Measurements from ENCODE around the gene ECHS1. TPM values are rescaled to one million over a fixed set of nuclear protein-coding genes. Genes with fewer than 3 reads are reported as not detected.

The ECHS1 gene
- total RNA-seq, 6 experiments from 2014 or later: 293 to 780 (median 436) TPM

GRCh38 chr10:133412381-133412711 lies 39.2 kb upstream of the ECHS1 start:
- no peak overlapping the region for H3K27ac ChIP-seq
- H3K4me3 ChIP-seq: no peak overlapping the region
- intact Hi-C loops (cut with DNase I): no loop called here
- peaks cover 0 to 20% (median 0%) of the 10 kb centered on the region in 4 donors for H3K9me3 ChIP-seq
- H3K27me3 ChIP-seq: no peaks in the 10 kb centered on the region
- DNase-seq (no peak), ATAC-seq (no peak)
- no peaks in the 10 kb centered on the region for H3K4me1 ChIP-seq
- no peak for TF ChIP-seq CTCF (IDR thresholded peaks at IDR 0.05)
- TF ChIP-seq POLR2A (IDR thresholded peaks at IDR 0.05): no peak
- H3K36me3 ChIP-seq: peaks cover 0 to 13% (median 6%) of the 10 kb centered on the region in 4 donors

GRCh38 chr10:133411523-133412380 lies 38.6 kb upstream of the ECHS1 start:
- intact Hi-C loops (cut with DNase I): no loop called here

GRCh38 chr10:133405844-133406527 lies 32.8 kb upstream of the ECHS1 start:
- no peaks in the 10 kb centered on the region for H3K4me1 ChIP-seq
- no peaks in the 10 kb centered on the region for H3K27me3 ChIP-seq
- no peak for ATAC-seq
- no peak for DNase-seq
- H3K36me3 ChIP-seq: peaks cover 0 to 19% (median 6%) of the 10 kb centered on the region in 4 donors
- no peaks in the 10 kb centered on the region for H3K9me3 ChIP-seq
- no peak overlapping the region for H3K4me3 ChIP-seq
- H3K27ac ChIP-seq: no peak overlapping the region
- 92% methylated on average over 8 of the region's 8 CpGs for WGBS (ENCODE audit: insufficient coverage, low coverage, low lambda C conversion rate, missing lambda C conversion rate)
- intact Hi-C loops (cut with DNase I): no loop called here
- no peak for TF ChIP-seq POLR2A (IDR thresholded peaks at IDR 0.05)
- no peak for TF ChIP-seq CTCF (IDR thresholded peaks at IDR 0.05)

More at GRCh38 chr10:133411523-133412380, 38.6 kb upstream of the ECHS1 start:
- WGBS (ENCODE audit: insufficient coverage, low coverage, low lambda C conversion rate, missing lambda C conversion rate): 95% methylated on average over 7 of the region's 7 CpGs
- ATAC-seq (no peak), DNase-seq (no peak)
- no peaks in the 10 kb centered on the region for H3K27me3 ChIP-seq
- no peaks in the 10 kb centered on the region for H3K4me1 ChIP-seq
- H3K4me3 ChIP-seq: no peak overlapping the region
- H3K36me3 ChIP-seq: peaks cover 0 to 13% (median 6%) of the 10 kb centered on the region in 4 donors
- H3K27ac ChIP-seq: no peak overlapping the region
- TF ChIP-seq CTCF (IDR thresholded peaks at IDR 0.05): no peak
- no peak for TF ChIP-seq POLR2A (IDR thresholded peaks at IDR 0.05)
- peaks cover 0 to 20% (median 0%) of the 10 kb centered on the region in 4 donors for H3K9me3 ChIP-seq

- 61% methylated on average over 2 of the region's 2 CpGs for WGBS (ENCODE audit: insufficient coverage, low coverage, low lambda C conversion rate, missing lambda C conversion rate)
- Histone ChIP-seq H3K27ac (no peak overlapping the region), H3K27me3 (no peaks in the 10 kb centered on the region), H3K36me3 (peaks cover 0 to 15% (median 4%) of the 10 kb centered on the region in 4 donors), H3K9me3 (no peaks in the 10 kb centered on the region), H3K4me3 (no peak overlapping the region), H3K4me1 (no peaks in the 10 kb centered on the region)
- TF ChIP-seq CTCF (IDR thresholded peaks at IDR 0.05) (no peak), POLR2A (IDR thresholded peaks at IDR 0.05) (no peak)
- no peak for DNase-seq
- intact Hi-C loops (cut with DNase I): no loop called here
- no peak for ATAC-seq
Observed at GRCh38 chr10:133405272-133405671, 32.1 kb upstream of the ECHS1 start.

All from right lobe of liver (tissue), 6 donors.